Astrocyte of the cerebellum (primary cell): ENCODE results near the gene ARHGAP10.

Experiments used
- DNase-seq: peaks from one replicate; pipeline ENCODE4 v3.0.0-alpha.2; 2011; ENCODE audit warnings: low read depth
- H3K4me3 ChIP-seq: 2 replicates; pipeline ENCODE4 v1.5.1; 2011; ENCODE audit warnings: mild to moderate bottlenecking, low read depth, low read length, moderate library complexity
- in situ Hi-C: cut with HindIII; loops from 2 replicates; pipeline ENCODE4 v1.10.0; 2017; ENCODE audit warnings: low sequenced_read_pairs
- TF ChIP-seq, protein P1 (sequence below): IDR thresholded peaks from 2 replicates; pipeline ENCODE4 v1.5.1; 2012; ENCODE audit warnings: low read length, low read depth, moderate library complexity, mild to moderate bottlenecking; ENCODE audit errors: missing control alignments

Gene ARHGAP10

DNA sequence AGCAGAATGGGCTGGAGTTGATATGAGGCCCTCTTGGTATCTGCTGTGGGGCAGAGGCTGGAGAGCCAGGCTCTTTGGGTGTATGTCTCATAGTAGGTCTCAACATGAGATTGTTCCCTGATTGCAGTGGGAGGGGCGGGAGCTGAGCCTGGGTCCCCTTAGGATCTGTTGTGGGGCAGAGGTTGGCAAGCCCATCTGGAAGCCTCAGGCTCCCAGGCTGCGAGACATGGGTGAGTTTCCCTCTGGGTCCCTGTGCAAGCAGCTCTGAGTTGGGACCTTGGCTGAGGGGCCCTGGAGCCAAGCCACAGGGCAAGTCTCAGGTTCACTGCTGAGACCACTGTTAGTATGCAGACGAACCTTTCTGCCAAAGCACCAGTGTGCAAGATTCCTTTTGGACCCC is 201.9 kb downstream of the ARHGAP10 start:
- DNase-seq: no peak
- H3K4me3 ChIP-seq: no peak overlapping the region
- TF ChIP-seq, protein P1, sequence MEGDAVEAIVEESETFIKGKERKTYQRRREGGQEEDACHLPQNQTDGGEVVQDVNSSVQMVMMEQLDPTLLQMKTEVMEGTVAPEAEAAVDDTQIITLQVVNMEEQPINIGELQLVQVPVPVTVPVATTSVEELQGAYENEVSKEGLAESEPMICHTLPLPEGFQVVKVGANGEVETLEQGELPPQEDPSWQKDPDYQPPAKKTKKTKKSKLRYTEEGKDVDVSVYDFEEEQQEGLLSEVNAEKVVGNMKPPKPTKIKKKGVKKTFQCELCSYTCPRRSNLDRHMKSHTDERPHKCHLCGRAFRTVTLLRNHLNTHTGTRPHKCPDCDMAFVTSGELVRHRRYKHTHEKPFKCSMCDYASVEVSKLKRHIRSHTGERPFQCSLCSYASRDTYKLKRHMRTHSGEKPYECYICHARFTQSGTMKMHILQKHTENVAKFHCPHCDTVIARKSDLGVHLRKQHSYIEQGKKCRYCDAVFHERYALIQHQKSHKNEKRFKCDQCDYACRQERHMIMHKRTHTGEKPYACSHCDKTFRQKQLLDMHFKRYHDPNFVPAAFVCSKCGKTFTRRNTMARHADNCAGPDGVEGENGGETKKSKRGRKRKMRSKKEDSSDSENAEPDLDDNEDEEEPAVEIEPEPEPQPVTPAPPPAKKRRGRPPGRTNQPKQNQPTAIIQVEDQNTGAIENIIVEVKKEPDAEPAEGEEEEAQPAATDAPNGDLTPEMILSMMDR: no peak
- in situ Hi-C loops: loop anchor here (25.0 kb wide), 1 partner anchor 504 kb away; the partner anchor contains the start of gene NR3C2

DNA sequence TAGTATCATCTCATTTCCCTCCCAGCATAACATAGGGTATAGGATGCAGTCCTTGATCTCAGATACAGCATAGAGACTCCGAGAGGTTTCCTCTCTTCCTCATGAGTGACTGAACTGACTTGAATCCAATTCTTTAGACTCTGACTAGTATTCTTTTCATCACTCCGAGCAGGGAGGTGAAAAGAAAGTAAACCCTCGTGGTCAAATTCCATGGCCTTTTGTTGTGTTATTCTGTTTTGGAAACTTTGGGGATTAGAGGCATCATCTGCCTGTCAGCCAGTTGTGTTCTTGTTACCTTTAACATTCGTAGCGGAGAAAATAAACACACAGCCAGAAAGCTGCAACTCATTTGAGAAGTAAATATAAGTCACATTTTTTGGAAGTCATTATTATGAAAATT is 206.6 kb downstream of the ARHGAP10 start:
- H3K4me3 ChIP-seq: no peak overlapping the region
- TF ChIP-seq, protein P1: no peak
- in situ Hi-C loops: loop anchor here (25.0 kb wide), 1 partner anchor 499 kb away; the partner anchor contains the start of gene NR3C2
- no peak for DNase-seq

DNA sequence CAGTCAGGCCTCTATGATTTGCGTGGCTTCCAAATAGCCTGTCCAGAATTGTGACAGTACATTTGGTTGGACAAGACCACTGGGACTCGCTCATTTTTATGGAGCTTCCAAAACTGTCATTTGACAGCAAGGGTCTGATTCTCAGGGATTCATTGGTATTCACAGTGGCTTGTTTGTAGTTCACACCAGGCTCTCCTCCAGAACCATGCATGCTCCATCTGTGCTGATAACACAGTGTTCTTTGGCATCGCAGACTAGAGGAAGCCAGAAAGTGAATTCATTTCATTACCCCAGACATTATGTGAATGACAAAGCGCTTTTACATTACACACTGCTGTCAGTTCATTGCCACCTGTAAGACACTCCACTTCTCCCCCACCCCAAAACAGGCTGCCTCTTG is 208.3 kb downstream of the ARHGAP10 start:
- in situ Hi-C loops: loop anchor here (25.0 kb wide), 1 partner anchor 497 kb away; the partner anchor contains the start of gene NR3C2
- no peak overlapping the region for H3K4me3 ChIP-seq
- no peak for DNase-seq
- TF ChIP-seq, protein P1: no peak

DNA sequence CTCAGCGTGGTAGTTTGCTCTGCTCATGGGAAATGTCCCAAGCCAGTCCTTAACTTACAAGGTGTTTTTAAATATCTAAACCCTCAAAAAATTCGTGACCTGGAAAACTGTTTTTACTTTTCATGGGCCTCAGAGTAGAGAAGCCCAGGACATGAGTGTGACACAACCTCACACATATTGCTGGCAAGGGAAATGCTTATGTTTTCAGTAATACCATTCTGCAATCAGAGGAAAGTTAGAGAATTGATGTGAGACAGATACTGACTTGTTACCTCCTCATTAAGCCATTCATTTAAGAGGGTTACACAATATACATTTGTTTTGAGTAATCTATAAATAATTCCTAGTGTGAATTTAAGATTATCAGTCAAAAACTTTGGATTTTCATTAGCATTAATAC is 209.5 kb downstream of the ARHGAP10 start:
- TF ChIP-seq, protein P1: no peak
- DNase-seq: no peak
- in situ Hi-C loops: loop anchor here (25.0 kb wide), 1 partner anchor 496 kb away; the partner anchor contains the start of gene NR3C2
- H3K4me3 ChIP-seq: no peak overlapping the region

DNA sequence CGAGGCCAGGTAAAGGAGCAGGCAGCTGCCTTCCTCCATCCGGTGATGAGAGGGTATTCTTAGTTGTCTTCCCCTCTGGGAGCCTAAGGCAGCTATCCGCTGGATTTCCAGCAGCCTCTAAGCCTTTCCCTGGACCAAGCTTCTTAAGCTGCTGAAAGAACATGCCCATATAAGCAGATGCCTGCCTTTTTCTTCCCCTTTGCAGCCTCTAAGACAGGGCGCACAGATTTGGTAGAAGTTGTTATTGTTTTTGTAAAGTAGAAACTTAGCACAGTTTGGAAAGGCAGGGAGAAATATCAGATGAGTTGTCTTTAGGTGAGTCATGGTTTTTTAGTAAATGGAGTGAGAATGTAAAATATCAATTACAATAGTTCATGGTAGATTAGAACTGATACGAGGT is 210.8 kb downstream of the ARHGAP10 start:
- H3K4me3 ChIP-seq: no peak overlapping the region
- TF ChIP-seq, protein P1: no peak
- DNase-seq: no peak
- in situ Hi-C loops: loop anchor here (25.0 kb wide), 1 partner anchor 495 kb away; the partner anchor contains the start of gene NR3C2

DNA sequence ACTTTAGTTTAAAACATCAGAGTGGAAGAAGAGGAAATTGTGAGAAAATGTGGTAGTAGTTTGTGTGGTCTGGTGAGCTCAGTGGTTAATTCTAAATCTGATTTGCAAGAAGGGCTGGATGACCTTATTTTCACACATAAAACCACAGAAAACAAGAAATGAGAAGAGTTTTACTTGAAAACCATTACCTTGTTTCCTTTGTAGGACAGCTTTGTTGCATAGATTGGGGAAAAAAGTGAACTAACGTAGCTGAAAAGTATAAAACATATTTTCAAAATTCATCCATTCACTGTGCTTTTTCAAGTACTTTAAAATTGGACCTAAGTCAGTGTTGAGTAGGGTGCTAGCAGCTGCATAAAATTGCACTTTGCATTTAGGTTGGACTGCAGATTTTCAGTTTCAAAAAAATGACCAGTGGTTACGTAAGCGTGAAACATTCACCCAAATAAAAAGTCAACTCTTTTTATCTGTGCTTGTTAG is 211.3 kb downstream of the ARHGAP10 start:
- DNase-seq: no peak
- TF ChIP-seq, protein P1: no peak
- in situ Hi-C loops: loop anchor here (25.0 kb wide), 1 partner anchor 494 kb away; the partner anchor contains the start of gene NR3C2
- H3K4me3 ChIP-seq: no peak overlapping the region

DNA sequence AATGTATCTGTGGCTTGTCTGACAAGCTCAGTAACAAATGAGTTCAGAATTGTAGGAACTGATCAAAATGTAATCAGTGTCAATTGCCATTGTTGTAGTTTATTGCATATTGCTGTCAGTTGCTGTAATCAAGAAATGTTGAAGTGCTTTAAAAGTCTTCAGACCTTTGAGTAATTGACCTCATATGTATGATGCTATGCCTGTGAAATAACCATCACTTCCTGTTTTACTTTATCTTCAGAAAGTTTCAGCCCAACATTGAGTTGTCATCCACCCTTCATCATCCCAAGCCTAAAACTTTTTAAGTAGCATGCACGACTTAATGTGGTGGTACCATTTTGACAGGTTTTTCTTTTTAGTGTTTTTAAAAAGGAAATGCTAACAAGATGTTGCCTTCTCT is 212.4 kb downstream of the ARHGAP10 start:
- in situ Hi-C loops: loop anchor here (25.0 kb wide), 1 partner anchor 493 kb away; the partner anchor contains the start of gene NR3C2
- H3K4me3 ChIP-seq: no peak overlapping the region
- no peak for DNase-seq
- TF ChIP-seq, protein P1: no peak
